SW480 (cell line): Measurements from ENCODE around the gene TMEM45A.
"Not testable (repeated sequence)": the region's sequence is repeated elsewhere in the genome, so short reads cannot be mapped to it uniquely, and the experiment has no call there.

ENCODE experiments used
- DNase-seq: peaks from one replicate; pipeline ENCODE4 v3.0.0-alpha.2; 2016; ENCODE audit warnings: low spot score

The TMEM45A gene

GRCh38 chr3:100536093-100536492, 43.7 kb downstream of the TMEM45A start:
- DNase-seq: no peak

- no peak for DNase-seq
Measured at GRCh38 chr3:100537646-100538338, 45.4 kb downstream of the TMEM45A start.

- no peak for DNase-seq
Measured at GRCh38 chr3:100538339-100538706, 45.9 kb downstream of the TMEM45A start.

- no peak for DNase-seq
Measured at GRCh38 chr3:100540791-100541334, 48.4 kb downstream of the TMEM45A start.

- DNase-seq: not testable (repeated sequence)
Measured at GRCh38 chr3:100541428-100541827, 49.0 kb downstream of the TMEM45A start.

DNA sequence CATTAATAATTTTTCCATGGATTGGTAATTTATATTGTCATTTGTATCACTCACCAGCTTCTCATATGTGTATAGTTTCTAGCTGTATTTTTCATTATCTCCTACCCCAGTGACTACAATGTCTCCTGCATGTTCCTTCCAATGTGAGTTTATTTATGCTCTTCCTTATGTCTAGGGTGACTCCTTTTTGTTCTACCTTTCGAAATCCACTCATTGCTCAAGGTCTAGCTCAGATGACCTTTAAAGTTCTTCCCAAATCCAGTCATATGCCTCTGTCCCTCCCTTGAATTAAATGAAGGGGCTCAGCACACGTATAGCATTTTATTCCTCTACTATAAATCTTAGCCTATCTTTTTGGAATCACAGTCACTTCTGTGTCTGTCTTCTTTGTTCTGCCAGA, 53.0 kb downstream of the TMEM45A start:
- no peak for DNase-seq

- DNase-seq: no peak
Measured at GRCh38 chr3:100546020-100546744, 53.8 kb downstream of the TMEM45A start.

GRCh38 chr3:100548053-100548452, 55.6 kb downstream of the TMEM45A start:
- DNase-seq: no peak

DNA sequence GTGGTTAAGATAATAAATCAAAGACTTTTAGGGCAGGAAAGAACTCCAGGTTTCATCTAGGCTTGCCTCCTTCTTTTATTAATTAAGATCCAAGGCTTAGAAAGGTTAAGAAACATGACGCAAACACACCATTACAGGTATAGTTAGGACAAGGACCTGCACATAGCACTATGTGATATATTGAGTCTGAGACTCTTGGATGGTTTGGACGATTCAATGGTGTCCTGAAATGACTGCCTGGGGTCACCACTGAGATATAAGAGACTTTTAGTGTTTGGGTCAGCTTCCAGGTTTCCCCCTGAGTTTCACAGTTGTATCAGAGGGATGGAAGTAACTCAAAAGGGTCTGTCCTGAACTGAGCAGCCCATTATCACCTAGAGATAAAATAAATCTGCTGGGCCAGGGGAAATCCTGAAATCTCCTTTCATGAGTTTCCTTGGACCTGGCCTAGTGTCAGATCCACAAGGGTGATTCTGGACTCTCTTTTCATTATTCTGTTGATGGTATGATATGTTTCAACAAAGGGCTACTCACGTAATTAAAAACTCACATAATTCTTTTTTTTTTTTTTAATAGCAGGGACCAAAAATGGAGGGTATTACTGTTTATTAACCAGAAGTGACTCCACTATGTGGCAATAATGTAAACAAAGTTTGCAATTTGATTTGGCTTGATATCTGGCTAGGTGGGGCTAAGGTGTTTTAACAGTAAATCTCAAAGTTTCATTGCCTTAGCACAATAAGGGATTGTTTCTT, 61.4 kb downstream of the TMEM45A start:
- no peak for DNase-seq

DNA sequence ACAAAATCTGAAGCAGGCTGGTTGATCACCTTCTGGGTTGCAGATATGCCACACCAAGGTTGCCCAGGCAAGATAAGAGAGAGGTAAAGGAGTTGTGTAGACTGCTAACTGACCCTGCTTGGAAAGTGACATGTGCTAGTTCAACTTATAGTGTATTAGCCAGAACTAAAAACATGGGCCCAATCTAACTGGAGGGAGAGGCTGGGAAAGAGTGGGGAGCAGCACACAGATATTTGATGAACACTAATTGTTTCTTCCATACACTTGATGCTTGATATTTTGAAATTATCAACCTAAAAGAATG, 61.9 kb downstream of the TMEM45A start:
- no peak for DNase-seq

- DNase-seq: no peak
Measured at GRCh38 chr3:100556673-100557310, 64.4 kb downstream of the TMEM45A start.

DNA sequence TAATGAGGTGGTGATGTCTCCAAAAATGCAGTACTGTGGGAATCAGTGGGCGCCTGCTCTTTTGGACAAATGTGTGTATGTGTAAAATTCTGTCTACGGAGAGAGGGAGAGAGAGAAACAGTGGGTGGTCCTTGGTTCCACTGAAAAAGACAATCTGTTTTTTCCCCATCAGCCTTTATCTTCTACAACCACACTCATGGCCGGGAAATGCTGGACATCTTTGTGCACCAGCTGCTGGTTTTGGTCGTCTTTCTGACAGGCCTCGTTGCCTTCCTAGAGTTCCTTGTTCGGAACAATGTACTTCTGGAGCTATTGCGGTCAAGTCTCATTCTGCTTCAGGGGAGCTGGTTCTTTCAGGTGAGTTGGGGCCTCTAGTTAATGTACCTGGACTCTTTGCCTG, 65.8 kb downstream of the TMEM45A start:
- no peak for DNase-seq

DNA sequence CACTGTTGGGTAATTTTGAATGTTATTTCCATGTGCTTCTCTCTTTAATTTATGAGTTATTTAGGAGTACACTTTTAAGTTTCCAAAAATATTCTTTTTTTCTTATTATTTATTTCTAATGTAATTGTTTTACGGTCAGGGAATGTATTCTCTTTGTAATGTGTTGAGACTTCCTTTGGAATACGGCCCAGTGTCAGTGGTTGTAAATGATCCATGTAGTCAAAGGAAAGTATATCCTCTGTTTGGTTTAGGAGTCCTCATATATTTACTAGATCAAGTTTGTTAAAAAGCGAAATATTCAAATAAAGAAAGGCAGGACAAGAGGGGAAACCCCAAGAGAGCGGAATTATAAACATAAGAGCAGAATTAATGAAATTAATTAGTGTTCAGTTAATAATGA, 68.0 kb downstream of the TMEM45A start:
- no peak for DNase-seq

DNA sequence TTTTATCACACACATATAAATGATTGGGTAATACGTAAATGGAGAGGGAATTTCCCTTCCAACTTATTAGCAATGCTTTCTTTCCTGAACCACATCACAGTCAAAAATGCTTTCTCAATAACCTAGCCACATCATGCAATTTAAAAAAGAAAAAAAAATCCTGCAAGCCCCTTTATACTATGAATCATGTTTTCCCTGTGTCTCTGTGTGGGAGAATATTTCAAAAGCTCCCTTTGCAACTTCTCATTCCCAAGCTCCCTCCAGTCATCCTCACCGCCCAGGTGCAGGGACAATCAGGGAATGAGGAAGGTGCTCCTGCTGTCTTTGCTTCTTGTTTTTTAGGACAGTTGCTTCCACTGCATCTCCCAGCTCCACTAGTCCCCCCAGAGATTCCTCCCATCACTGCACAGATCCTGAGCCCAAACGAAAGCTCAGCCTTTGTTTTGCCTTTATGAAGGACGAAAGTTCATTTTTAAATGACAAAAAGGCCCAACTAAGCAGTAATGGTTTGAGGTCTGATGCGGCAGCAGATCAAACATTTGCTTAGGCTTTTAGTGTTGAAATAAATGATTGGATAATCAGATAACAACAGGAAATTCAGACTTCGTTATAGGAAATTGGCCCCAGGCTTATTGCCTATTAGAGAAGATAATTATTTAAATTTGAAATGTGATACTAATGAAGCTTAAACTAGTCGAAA, 69.2 kb downstream of the TMEM45A start:
- DNase-seq: no peak

- DNase-seq: no peak
Measured at GRCh38 chr3:100562224-100562857, 69.9 kb downstream of the TMEM45A start.

- DNase-seq: no peak
Measured at GRCh38 chr3:100563228-100563627, 70.8 kb downstream of the TMEM45A start.

DNA sequence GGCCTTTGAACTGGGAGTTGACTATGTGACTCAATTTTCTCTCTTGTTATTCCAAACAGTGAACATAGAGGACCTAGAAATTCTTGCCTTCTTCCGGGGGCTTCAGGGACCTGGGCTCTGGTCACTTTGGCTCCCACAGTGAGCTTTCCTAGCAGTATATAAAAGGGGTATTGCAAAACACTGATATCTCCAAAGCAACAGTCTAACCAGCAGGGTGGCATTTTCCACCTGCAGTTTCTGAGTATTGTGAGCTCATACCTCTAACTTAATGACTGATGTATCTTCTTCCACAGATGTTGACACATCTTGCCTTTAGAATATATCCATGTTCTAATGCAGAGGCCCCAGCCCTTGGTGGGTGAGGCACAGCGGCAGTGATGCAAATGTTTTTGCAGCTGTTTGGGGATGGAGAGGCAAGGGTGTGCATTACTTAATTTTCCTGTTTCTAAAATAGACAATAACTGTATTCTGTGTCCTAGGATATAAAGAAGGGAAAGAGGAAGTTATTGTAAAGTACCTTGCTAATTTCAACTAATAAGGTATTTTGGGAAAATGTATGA, 71.3 kb downstream of the TMEM45A start:
- no peak for DNase-seq

- no peak for DNase-seq
Measured at GRCh38 chr3:100570811-100571210, 78.4 kb downstream of the TMEM45A start.

- DNase-seq: no peak
Measured at GRCh38 chr3:100574536-100574935, 82.1 kb downstream of the TMEM45A start.

DNA sequence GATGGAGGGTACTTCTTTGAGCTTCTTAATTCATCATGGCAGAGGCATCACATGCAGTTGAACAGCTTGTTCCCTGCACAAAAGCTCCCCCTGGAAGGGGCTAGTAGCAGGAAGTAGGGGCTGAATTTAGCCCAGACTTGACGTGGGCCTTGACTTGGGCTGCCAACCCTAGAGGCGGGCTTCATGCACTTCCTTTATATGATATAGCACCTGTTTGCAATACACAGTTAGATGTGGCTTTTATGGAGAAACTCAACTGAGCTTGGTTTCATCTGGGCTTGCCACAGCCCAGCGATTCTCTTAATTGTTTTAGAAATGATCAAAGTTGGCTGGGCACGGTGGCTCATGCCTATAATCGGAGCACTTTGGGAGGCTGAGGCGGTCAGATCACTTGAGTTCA, 83.3 kb downstream of the TMEM45A start:
- no peak for DNase-seq

DNA sequence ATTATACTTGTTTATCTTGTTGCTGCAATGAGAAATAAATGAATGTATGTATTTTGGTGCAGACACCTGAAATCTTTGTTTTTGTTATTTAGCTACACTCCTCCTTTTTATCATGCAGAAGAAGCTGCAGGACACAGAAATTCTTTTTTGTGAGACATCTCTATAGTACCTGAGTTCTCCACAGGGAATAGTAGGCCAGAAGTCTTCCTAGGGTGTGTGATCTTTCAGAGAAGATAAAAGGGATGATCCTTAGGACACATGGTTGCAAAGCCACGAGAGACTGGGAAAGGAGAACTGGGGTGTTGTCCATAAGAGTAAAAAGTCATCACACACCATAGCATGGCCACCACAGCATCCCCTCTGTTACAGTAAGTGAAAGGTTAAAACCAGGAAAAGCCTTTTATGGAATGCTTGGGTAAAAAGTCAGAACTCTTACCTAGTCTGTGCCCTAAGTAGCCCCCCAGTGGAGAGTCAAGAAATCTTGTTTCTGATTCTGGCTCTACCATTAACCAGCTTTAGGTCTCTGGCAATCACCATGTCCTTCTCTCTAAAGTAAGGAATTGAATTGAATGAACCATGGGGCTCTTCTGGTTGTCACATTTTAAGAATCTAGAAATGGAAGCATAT, 85.1 kb downstream of the TMEM45A start:
- peak; percentile 3 for DNase-seq
